Right lobe of liver (tissue), 6 donors: Measurements from ENCODE around the gene RTL3. TPM values are rescaled to one million over a fixed set of nuclear protein-coding genes. Genes with fewer than 3 reads are reported as not detected.
"Not testable (repeated sequence)": the region's sequence is repeated elsewhere in the genome, so short reads cannot be mapped to it uniquely, and the experiment has no call there.

Experiments used
- ATAC-seq, 4 donors: fragments of 200-7000 bp; cut with Tn5 transposase; one replicate each; pipeline ENCODE4 v1.9.1; 2020; ENCODE audit warnings: mild to moderate bottlenecking in 4 of 4, moderate library complexity in 4 of 4
- DNase-seq, 3 donors: peaks; one replicate each; pipeline ENCODE4 v3.0.0-alpha.2; 2020
- H3K27ac ChIP-seq, 3 donors: fragments of 200-600 bp; one replicate each; pipeline ENCODE4 v1.8.0; 2022
- H3K27me3 ChIP-seq, 2 donors: fragments of 200-600 bp; one replicate each; pipeline ENCODE4 v1.8.0; 2022
- H3K36me3 ChIP-seq, 4 donors: fragments of 200-600 bp; sonication (generic) in 1 of 4; one replicate each; pipeline versions ENCODE4 v1.5.1 to v1.8.0; 2017 to 2022; ENCODE audit warnings: control low read depth in 1 of 4
- H3K4me1 ChIP-seq, 4 donors: fragments of 200-600 bp; sonication (generic) in 1 of 4; one replicate each; pipeline versions ENCODE4 v1.5.1 to v1.8.0; 2017 to 2022; ENCODE audit warnings: control low read depth in 1 of 4
- H3K4me3 ChIP-seq, 3 donors: fragments of 200-600 bp; one replicate each; pipeline ENCODE4 v1.8.0; 2022
- H3K9me3 ChIP-seq, 4 donors: fragments of 200-600 bp; sonication (generic) in 1 of 4; one replicate each; pipeline versions ENCODE4 v1.5.1 to v1.8.0; 2017 to 2022; ENCODE audit warnings: control low read depth in 1 of 4
- POLR2A ChIP-seq: fragments of 450-650 bp; IDR thresholded peaks from one replicate; pipeline ENCODE4 v1.6.1; 2017; ENCODE audit warnings: antibody characterized with exemption, mild to moderate bottlenecking
- WGBS: methylation state at CpG from one replicate; pipeline ENCODE4 v1.1.6; 2018; ENCODE audit warnings: low coverage, low lambda C conversion rate; ENCODE audit not compliant: insufficient coverage; ENCODE audit errors: missing lambda C conversion rate; 5-methylcytosine and 5-hydroxymethylcytosine counted together
- intact Hi-C, 2 donors: fragments of 100-400 bp; cut with DNase I; formaldehyde crosslinking; loops; one replicate each; pipeline versions ENCODE4 v1.11.2 to v1.14.1; 2022
- total RNA-seq, 6 experiments: library from RNA; depleted of rRNA in 2 of 6; stranded (reverse); fragments of >200 nt in 2 of 6; fragmentation: NEBNext Ultra II Directional in 3 of 6; extraction: Animal tissue kit (Norgen Biotek cat#: 25700) in 3 of 6; gene quantifications; one replicate each; pipeline versions ENCODE4 v1.1.0 to v1.2.4, GENCODE V29; 2016 to 2023
- TF ChIP-seq, protein P1 (sequence below), 4 donors: fragments of 200-600 bp in 3 of 4; fragments of 450-650 bp in 1 of 4; IDR thresholded peaks; one replicate each; pipeline versions ENCODE4 v1.5.1 to v1.8.0; 2016 to 2022; ENCODE audit warnings: antibody characterized with exemption in 4 of 4, mild to moderate bottlenecking in 2 of 4
- donor health status: DM: no; HTN: yes; CAD: no.
- donor health status: DM: no; HTN: no; CAD: no.
- donor health status: DM: no; HTN: no; CAD: no.
- donor health status: DM: no; HTN: yes; CAD: no.
- donor health status: DM: no; HTN: yes; CAD: no.

Gene RTL3
- total RNA-seq, 6 experiments from 2014 or later, result not detected

DNA sequence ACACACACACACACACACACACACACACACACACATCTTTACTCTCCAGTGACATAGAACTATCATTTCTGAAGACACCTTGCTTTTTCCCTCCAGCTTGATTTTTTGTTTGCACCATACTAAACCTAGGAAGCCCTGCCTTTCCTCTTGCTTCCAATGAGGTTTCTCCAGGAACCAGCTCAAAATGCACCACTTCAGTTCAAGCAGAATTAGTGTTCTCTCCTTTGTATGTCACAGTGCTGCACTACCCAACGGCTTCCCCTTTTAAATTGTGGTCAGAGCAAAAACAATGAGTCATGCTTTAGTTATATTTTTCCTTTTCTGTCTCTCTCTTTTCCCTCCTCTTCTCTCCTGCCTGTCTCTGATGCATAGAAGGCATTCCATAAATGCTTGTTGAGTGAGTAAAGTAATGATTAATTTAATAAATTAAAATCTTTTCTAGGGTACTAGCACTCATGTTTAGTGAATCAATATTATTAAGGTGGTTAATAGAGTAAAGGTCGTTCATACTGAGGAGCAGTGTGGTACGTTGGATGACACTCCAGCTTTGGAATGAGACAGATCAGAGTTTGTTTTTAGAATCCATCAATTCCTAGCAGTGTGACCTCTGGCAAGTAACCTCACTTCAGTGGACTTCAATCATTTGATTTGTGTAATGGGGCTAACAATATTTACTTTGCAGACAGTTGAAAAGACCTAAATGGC lies 5.9 kb downstream of the RTL3 start:
- Histone ChIP-seq H3K27ac (no peak overlapping the region), H3K4me3 (no peak overlapping the region), H3K27me3 (peaks cover 0 to 4% of the 10 kb centered on the region in 2 donors), H3K36me3 (no peaks in the 10 kb centered on the region), H3K9me3 (no peaks in the 10 kb centered on the region), H3K4me1 (peaks cover 0 to 4% (median 0%) of the 10 kb centered on the region in 4 donors)
- 12% methylated on average over 3 of the region's 3 CpGs for WGBS
- ATAC-seq (peak; percentile 89 to 96 (median 92)), DNase-seq (no peak)
- TF ChIP-seq POLR2A, result no peak
- TF ChIP-seq, protein P1, sequence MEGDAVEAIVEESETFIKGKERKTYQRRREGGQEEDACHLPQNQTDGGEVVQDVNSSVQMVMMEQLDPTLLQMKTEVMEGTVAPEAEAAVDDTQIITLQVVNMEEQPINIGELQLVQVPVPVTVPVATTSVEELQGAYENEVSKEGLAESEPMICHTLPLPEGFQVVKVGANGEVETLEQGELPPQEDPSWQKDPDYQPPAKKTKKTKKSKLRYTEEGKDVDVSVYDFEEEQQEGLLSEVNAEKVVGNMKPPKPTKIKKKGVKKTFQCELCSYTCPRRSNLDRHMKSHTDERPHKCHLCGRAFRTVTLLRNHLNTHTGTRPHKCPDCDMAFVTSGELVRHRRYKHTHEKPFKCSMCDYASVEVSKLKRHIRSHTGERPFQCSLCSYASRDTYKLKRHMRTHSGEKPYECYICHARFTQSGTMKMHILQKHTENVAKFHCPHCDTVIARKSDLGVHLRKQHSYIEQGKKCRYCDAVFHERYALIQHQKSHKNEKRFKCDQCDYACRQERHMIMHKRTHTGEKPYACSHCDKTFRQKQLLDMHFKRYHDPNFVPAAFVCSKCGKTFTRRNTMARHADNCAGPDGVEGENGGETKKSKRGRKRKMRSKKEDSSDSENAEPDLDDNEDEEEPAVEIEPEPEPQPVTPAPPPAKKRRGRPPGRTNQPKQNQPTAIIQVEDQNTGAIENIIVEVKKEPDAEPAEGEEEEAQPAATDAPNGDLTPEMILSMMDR (IDR thresholded peaks at IDR 0.05), result no peak
- intact Hi-C loops, result no loop called here

DNA sequence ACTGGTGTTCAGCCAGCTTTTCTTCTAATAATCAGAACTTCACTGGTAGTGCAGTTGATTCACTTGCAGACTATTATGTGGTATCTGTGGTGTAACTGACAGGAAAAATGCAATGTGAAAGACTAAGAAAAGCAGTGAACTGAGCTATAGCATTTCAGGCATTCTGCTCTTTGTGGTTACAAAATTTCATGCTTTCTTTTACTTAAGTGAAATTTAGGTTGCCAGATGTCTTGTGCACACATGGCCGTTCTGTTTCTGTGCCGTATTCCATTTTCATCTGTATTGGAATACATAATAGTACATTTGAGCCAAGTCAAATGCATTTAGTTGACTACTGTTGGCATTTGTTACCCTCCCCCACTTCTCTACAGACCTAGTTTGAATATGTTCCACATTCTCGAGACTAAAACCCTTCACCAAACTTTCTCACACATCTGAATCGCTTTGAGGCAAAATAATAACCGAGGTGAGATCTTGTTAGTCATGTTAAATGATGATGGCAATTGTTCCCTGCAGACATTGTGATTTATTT lies 8.2 kb downstream of the RTL3 start:
- Histone ChIP-seq H3K4me1 (peaks cover 0 to 4% (median 0%) of the 10 kb centered on the region in 4 donors), H3K9me3 (no peaks in the 10 kb centered on the region), H3K27me3 (no peaks in the 10 kb centered on the region), H3K36me3 (no peaks in the 10 kb centered on the region), H3K27ac (no peak overlapping the region), H3K4me3 (no peak overlapping the region)
- ATAC-seq (no peak), DNase-seq (no peak)
- 40% methylated on average over 5 of the region's 5 CpGs for WGBS
- intact Hi-C loops, result no loop called here
- TF ChIP-seq, protein P1 (IDR thresholded peaks at IDR 0.05), result no peak
- TF ChIP-seq POLR2A, result no peak

- TF ChIP-seq, protein P1 (IDR thresholded peaks at IDR 0.05), result no peak
- TF ChIP-seq POLR2A, result no peak
- Histone ChIP-seq H3K27me3 (peaks cover 0 to 7% of the 10 kb centered on the region in 2 donors), H3K4me3 (no peak overlapping the region), H3K9me3 (no peaks in the 10 kb centered on the region), H3K4me1 (no peaks in the 10 kb centered on the region), H3K27ac (no peak overlapping the region), H3K36me3 (no peaks in the 10 kb centered on the region)
- no peak for DNase-seq
- ATAC-seq, result no peak
- intact Hi-C loops, result no loop called here
- 71% methylated on average over 1 of the region's 1 CpG for WGBS
Observed at GRCh38 chrX:78643874-78644273, 15.3 kb downstream of the RTL3 start.

DNA sequence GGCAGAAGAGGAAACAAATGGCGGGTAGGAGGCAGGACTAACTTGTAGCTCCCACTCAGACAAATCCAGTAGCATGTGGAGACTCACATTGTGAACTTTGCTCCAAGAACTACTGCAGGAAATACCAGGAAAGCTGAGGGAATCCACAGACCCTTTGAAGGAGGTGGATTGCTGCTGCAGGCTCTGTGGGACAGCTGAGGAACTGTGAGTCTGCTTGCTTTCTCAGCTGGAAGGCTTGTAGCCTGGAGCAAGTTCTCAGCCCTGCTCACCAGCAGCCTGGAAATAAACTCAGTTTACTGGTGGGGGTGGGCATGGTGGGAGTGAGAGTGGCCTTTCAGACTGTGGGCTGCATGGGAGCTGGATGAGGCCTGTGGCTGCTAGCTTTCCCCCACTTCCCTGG lies 16.0 kb downstream of the RTL3 start:
- H3K4me3 ChIP-seq, result no peak overlapping the region
- DNase-seq (no peak), ATAC-seq (no peak)
- 29% methylated on average over 1 of the region's 1 CpG for WGBS
- no peaks in the 10 kb centered on the region for H3K9me3 ChIP-seq
- no peaks in the 10 kb centered on the region for H3K4me1 ChIP-seq
- no peaks in the 10 kb centered on the region for H3K36me3 ChIP-seq
- peaks cover 0 to 7% of the 10 kb centered on the region in 2 donors for H3K27me3 ChIP-seq
- no peak overlapping the region for H3K27ac ChIP-seq
- no peak for TF ChIP-seq POLR2A
- TF ChIP-seq, protein P1 (IDR thresholded peaks at IDR 0.05), result no peak
- intact Hi-C loops, result no loop called here

DNA sequence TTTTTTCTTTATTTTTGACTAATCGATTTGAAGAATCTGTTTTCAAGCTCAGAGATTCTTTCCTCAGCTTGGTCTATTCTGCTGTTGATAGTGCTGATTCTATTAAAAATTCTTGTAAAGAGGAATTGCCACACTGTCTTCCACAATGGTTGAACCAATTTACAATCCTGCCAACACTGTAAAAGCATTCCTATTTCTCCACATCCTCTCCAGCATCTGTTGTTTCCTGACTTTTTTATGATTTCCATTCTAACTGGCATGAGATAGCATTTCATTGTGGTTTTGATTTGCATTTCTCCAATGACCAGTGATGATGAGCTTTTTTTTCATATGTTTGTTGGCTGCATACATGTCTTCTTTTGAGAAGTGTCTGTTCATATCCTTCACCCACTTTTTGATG lies 23.0 kb downstream of the RTL3 start:
- not testable (repeated sequence) for H3K27ac ChIP-seq, H3K9me3 ChIP-seq

More for the DNA sequence above, 23.0 kb downstream of the RTL3 start:
- intact Hi-C loops, H3K27me3 ChIP-seq, H3K4me1 ChIP-seq, H3K36me3 ChIP-seq, H3K4me3 ChIP-seq, ATAC-seq, DNase-seq: not testable (repeated sequence)
- 31% methylated on average over 1 of the region's 1 CpG for WGBS
